Tibial nerve (tissue), 3 donors: ENCODE data around the gene FOXL1.

Source experiments
- POLR2A ChIP-seq, 2 donors: fragments of 450-650 bp; IDR thresholded peaks; one replicate each; pipeline ENCODE4 v1.6.1; 2017; ENCODE audit warnings: antibody characterized with exemption in 2 of 2, mild to moderate bottlenecking in 2 of 2, moderate library complexity in 2 of 2
- TF ChIP-seq, protein P1 (sequence below), 5 experiments: fragments of 200-600 bp in 3 of 5; fragments of 450-650 bp in 2 of 5; sonication (generic) in 3 of 5; IDR thresholded peaks; one replicate each; pipeline ENCODE4 v1.5.1; 2016 to 2019; ENCODE audit warnings: antibody characterized with exemption in 5 of 5, mild to moderate bottlenecking in 3 of 5, moderate library complexity in 2 of 5

DNA sequence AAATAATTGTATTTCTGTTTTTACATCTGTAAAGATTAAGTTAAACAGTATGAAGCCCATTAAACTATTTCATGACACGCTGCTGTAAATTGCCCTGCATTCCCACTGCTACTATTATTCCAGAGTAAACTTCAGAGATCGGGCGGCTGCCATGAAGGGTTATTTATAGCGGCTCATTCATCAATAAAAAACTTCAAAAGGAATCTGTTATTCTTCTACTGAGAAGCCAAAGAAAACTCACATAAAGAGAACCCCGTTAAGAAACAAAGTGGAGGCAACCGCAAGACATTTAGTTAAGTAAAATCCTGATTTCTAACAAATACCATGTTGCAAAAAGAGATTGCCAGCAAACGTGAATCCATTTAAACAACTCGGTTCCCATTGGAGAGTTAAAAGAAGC, 16.4 kb downstream of the FOXL1 start:
- TF ChIP-seq, protein P1, sequence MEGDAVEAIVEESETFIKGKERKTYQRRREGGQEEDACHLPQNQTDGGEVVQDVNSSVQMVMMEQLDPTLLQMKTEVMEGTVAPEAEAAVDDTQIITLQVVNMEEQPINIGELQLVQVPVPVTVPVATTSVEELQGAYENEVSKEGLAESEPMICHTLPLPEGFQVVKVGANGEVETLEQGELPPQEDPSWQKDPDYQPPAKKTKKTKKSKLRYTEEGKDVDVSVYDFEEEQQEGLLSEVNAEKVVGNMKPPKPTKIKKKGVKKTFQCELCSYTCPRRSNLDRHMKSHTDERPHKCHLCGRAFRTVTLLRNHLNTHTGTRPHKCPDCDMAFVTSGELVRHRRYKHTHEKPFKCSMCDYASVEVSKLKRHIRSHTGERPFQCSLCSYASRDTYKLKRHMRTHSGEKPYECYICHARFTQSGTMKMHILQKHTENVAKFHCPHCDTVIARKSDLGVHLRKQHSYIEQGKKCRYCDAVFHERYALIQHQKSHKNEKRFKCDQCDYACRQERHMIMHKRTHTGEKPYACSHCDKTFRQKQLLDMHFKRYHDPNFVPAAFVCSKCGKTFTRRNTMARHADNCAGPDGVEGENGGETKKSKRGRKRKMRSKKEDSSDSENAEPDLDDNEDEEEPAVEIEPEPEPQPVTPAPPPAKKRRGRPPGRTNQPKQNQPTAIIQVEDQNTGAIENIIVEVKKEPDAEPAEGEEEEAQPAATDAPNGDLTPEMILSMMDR (IDR thresholded peaks at IDR 0.05): no peak
- no peak for TF ChIP-seq POLR2A (IDR thresholded peaks at IDR 0.05)
